Activated T-cell treated with anti-CD3 and anti-CD28 coated beads, Interleukin-2, amount 50 U/mL, for 24 hours (primary cell): ENCODE measurements around the gene NLRP7.
A peak's percentile ranks its signal among the peaks of the same experiment; 100 is the strongest.
"Not testable (repeated sequence)": the region's sequence is repeated elsewhere in the genome, so short reads cannot be mapped to it uniquely, and the experiment has no call there.

Experiments
- DNase-seq: peaks from one replicate; pipeline ENCODE4 v3.0.0-alpha.2; 2020
- H3K27ac Mint-ChIP-seq: 2 replicates; pipeline ENCODE4 v1.8.0; 2020; ENCODE audit warnings: mild to moderate bottlenecking, mixed read lengths
- H3K27me3 Mint-ChIP-seq: 2 replicates; pipeline ENCODE4 v1.8.0; 2020; ENCODE audit warnings: mixed read lengths
- H3K36me3 Mint-ChIP-seq: 2 replicates; pipeline ENCODE4 v1.8.0; 2020; ENCODE audit warnings: low read depth, mixed read lengths
- H3K4me1 Mint-ChIP-seq: 2 replicates; pipeline ENCODE4 v1.8.0; 2020; ENCODE audit warnings: low read depth, mixed read lengths
- H3K4me3 Mint-ChIP-seq: 2 replicates; pipeline ENCODE4 v1.8.0; 2020; ENCODE audit warnings: mild to moderate bottlenecking, moderate library complexity, mixed read lengths
- H3K9me3 Mint-ChIP-seq: 2 replicates; pipeline ENCODE4 v1.8.0; 2020; ENCODE audit warnings: mixed read lengths

The NLRP7 gene

DNA sequence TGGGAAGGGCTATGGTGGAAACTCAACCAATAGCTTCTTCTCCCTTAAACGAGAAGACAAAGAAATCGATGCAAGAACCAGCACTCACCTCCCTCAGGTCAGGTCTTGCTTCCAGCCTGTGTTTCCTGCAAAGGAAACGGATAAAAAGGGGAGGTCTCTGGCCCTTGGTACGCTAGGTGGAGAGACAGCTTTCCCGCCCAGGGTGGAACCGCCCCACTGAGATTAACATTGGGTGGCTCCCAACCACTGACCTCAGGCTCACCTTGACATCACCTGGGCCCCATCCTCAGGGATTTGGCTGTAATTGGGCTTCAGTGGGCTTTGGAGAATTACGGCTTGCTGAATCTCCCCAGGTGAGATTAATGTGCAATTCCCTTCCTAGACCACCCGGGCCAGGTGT lies at the start of gene NLRP7:
Gene NLRP7 (minus strand): TSS at position 150 of the 400 bp plus-strand sequence.
- Mint-ChIP-seq H3K36me3 (no peaks in the 10 kb centered on the region), H3K27me3 (peaks cover 6% of the 10 kb centered on the region), H3K27ac (no peak within 1 kb of the TSS), H3K4me1 (no peaks in the 10 kb centered on the region), H3K4me3 (no peak within 1 kb of the TSS), H3K9me3 (no peaks in the 10 kb centered on the region)
- DNase-seq = no peak

DNA sequence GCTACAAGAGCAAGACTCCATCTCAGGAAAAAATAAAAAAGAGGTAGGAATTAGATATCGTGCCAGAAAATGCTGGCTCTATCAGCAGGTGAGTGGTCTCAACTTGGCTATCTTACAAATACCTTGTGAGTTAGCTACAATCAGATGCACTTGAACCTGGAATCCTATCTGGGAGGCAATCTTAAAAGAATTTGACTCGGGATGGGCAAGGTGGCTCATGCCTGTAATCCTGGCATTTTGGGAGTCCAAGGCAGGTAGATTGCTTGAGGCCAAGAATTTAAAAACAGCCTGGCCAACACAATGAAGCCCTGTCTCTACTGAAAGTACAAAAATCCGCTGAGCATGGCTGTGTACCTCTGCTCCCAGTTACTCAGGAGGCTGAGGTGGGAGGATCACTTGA lies 48.2 kb upstream of the NLRP7 start:
- no peaks in the 10 kb centered on the region for H3K4me1 Mint-ChIP-seq
- peaks cover 5% of the 10 kb centered on the region for H3K9me3 Mint-ChIP-seq
- H3K4me3 Mint-ChIP-seq = no peak overlapping the region
- no peak overlapping the region for H3K27ac Mint-ChIP-seq
- H3K27me3 Mint-ChIP-seq = peaks cover under 1% of the 10 kb centered on the region
- peaks cover 5% of the 10 kb centered on the region for H3K36me3 Mint-ChIP-seq
- no peak for DNase-seq

- not testable (repeated sequence) for H3K4me1 Mint-ChIP-seq, DNase-seq, H3K27me3 Mint-ChIP-seq, H3K27ac Mint-ChIP-seq, H3K9me3 Mint-ChIP-seq, H3K4me3 Mint-ChIP-seq, H3K36me3 Mint-ChIP-seq
These were observed 42.2 kb upstream of the NLRP7 start for GRCh38 chr19:54989531-54989930.

GRCh38 chr19:54982562-54982961 lies 35.2 kb upstream of the NLRP7 start:
- not testable (repeated sequence) for H3K9me3 Mint-ChIP-seq, H3K36me3 Mint-ChIP-seq, DNase-seq, H3K27ac Mint-ChIP-seq, H3K4me1 Mint-ChIP-seq, H3K4me3 Mint-ChIP-seq, H3K27me3 Mint-ChIP-seq

DNA sequence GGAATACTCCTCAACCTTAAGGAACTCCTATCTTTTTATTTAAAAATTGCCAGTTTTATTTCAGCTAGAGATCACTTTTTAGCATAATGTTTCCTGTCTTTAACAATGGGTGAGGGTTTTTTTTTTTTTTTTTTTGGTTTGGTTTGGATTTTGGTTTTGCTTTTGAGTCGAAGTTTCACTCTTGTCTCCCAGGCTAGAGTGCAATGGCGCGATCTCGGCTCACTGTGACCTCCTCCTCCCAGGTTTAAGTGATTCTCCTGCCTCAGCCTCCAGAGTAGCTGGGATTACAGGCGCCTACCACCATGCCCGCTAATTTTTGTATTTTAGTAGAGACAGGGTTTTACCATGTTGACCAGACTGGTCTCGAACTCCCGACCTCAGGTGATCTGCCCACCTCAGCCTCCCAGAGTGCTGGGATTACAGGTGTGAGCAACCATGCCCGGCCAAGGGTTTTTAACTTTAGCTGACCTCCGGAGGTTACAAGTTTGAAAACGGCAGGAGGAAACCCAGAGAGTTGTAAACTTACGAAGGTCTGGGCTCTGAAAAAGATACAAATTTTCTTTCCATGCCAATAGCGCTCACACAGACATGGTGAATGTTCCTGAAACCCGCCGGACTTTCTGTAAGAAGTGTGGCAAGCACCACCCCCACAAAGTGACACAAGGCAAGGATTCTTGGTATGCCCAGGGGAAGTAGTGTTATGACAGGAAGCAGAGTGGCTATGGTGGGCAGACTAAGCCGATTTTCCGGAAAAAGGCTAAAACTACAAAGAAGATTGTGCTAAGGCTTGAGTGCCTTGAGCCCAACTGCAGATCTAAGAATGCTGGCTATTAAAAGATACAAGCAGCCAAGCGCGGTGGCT lies 26.1 kb upstream of the NLRP7 start:
- H3K27me3 Mint-ChIP-seq, H3K36me3 Mint-ChIP-seq, DNase-seq, H3K9me3 Mint-ChIP-seq, H3K4me1 Mint-ChIP-seq: not testable (repeated sequence)
- Mint-ChIP-seq H3K4me3 (peak overlapping the region; percentile 20), H3K27ac (peak overlapping the region; percentile 71)

DNA sequence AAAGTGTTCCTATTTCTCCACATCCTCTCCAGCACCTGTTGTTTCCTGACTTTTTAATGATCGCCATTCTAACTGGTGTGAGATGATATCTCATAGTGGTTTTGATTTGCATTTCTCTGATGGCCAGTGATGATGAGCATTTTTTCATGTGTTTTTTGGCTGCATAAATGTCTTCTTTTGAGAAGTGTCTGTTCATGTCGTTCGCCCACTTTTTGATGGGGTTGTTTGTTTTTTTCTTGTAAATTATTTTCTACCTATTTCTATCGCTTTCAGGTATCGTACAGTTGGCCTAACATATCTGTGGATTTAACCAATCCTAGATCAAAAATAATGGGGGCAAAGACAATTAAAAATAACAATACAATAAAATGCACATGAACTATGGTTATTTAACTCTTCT lies 24.1 kb upstream of the NLRP7 start:
- H3K27me3 Mint-ChIP-seq, H3K36me3 Mint-ChIP-seq, H3K4me1 Mint-ChIP-seq: not testable (repeated sequence)

GRCh38 chr19:54969647-54970046 lies 22.3 kb upstream of the NLRP7 start:
- Mint-ChIP-seq H3K4me3 (no peak overlapping the region), H3K36me3 (peaks cover 4% of the 10 kb centered on the region), H3K27ac (no peak overlapping the region), H3K9me3 (peaks cover 3% of the 10 kb centered on the region), H3K4me1 (peaks cover 7% of the 10 kb centered on the region), H3K27me3 (peaks cover 4% of the 10 kb centered on the region)
- no peak for DNase-seq

More for the DNA sequence above, 24.1 kb upstream of the NLRP7 start:
- DNase-seq, H3K9me3 Mint-ChIP-seq, H3K27ac Mint-ChIP-seq, H3K4me3 Mint-ChIP-seq: not testable (repeated sequence)

DNA sequence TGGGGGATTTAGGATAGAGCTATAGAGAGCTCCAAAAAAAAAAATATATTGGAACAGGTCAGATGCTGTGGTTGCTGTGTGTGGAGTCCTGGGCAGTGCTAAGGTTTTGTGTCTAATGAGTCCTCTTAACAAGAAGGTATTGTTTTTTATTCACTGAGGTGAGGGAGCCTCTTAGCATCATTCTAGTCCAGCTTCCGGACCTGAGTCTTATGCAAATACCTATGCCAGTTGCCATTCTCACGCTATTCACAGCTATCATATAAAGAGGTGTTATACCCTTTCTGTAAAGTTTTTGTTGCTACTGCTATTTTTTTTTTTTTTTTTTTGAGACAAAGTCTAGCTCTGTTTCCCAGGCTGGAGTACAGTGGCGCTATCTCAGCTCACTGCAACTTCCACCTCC lies 20.3 kb upstream of the NLRP7 start:
- no peak for DNase-seq
- Mint-ChIP-seq H3K4me1 (no peaks in the 10 kb centered on the region), H3K4me3 (peak overlapping the region; percentile 26), H3K27ac (no peak overlapping the region), H3K9me3 (peaks cover 3% of the 10 kb centered on the region), H3K36me3 (peaks cover 4% of the 10 kb centered on the region), H3K27me3 (peaks cover 4% of the 10 kb centered on the region)

DNA sequence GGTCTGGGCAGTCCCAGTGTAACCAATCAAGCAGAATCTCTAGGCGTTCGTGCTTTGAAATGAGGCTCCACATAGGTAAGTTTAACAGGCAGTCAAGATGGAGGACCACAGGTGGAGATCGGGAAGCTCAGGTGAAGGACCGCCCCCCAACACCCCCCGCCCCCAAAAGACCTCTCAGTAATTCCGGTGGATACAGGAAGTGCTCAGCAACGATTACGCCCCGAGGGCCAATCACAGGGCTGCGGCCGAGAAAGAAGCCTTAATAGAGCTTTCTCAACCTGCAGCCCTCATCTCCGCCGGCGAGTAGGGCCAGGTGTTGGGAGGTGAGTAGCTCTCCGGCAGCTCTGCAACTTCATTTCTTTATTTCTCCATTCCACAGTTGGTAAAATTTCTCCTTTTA lies 17.7 kb upstream of the NLRP7 start:
- H3K36me3 Mint-ChIP-seq, H3K4me1 Mint-ChIP-seq, H3K27me3 Mint-ChIP-seq, DNase-seq, H3K27ac Mint-ChIP-seq, H3K9me3 Mint-ChIP-seq, H3K4me3 Mint-ChIP-seq: not testable (repeated sequence)

DNA sequence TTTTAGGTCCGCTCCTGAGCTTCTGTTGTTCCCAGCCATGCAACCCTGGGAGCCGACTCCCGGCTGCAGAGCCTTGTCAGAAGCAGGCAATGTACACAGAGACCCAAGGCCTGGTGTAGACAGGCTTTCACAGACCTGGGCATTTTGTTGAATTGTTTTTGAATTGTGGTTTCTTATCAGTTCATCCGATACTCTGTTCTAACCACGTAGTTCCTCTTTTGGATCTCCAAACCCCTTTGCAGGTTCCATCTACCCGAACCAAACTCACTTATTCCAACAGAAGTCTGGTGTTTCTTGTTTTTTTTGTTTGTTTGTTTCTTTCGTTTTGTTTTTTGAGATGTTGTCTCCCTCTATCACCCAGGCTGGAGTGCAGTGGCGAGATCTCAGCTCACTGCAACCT lies 12.5 kb upstream of the NLRP7 start:
- H3K4me3 Mint-ChIP-seq = no peak overlapping the region
- H3K27me3 Mint-ChIP-seq = peaks cover 10% of the 10 kb centered on the region
- H3K36me3 Mint-ChIP-seq = no peaks in the 10 kb centered on the region
- H3K27ac Mint-ChIP-seq = no peak overlapping the region
- DNase-seq = no peak
- no peaks in the 10 kb centered on the region for H3K9me3 Mint-ChIP-seq
- H3K4me1 Mint-ChIP-seq = peaks cover 4% of the 10 kb centered on the region

DNA sequence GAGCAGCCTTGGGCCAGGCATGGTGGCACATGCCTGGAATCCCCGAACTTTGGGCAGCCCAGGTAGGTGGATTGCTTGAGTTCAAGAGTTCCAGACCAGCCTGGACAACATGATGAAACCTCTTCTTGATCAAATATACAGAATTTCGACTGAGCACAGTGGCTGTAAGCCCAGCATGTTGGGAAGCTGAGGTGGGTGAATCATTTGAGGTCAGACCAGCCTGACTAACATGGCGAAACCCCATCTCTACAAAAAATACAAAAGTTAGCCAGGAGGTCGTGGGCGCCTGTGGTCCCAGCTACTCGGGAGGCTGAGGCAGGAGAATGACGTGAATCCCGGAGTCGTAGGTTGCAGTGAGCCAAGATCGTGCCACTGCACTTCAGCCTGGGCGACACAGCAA lies 8.0 kb upstream of the NLRP7 start:
- no peaks in the 10 kb centered on the region for H3K9me3 Mint-ChIP-seq
- peaks cover 18% of the 10 kb centered on the region for H3K27me3 Mint-ChIP-seq
- H3K4me3 Mint-ChIP-seq = no peak overlapping the region
- H3K36me3 Mint-ChIP-seq = no peaks in the 10 kb centered on the region
- peaks cover 4% of the 10 kb centered on the region for H3K4me1 Mint-ChIP-seq
- no peak for DNase-seq
- H3K27ac Mint-ChIP-seq = no peak overlapping the region

DNA sequence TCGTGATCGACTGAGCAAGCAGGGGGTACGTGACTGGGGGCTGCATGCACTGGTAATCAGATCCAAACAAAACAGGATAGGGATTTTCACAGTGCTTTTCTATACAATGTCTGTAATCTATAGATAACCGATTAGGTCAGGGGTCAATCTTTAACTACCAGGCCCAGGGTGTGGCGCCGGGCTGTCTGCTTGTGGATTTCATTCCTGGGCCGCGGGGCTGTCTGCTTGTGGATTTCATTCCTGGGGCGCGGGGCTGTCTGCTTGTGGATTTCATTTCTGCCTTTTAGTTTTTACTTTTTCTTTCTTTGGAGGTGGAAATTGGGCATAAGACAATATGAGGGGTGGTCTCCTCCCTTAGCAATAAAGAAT lies 6.0 kb upstream of the NLRP7 start:
- DNase-seq, H3K9me3 Mint-ChIP-seq, H3K27ac Mint-ChIP-seq, H3K4me1 Mint-ChIP-seq, H3K36me3 Mint-ChIP-seq, H3K4me3 Mint-ChIP-seq: not testable (repeated sequence)
- H3K27me3 Mint-ChIP-seq = peaks cover 12% of the 10 kb centered on the region

DNA sequence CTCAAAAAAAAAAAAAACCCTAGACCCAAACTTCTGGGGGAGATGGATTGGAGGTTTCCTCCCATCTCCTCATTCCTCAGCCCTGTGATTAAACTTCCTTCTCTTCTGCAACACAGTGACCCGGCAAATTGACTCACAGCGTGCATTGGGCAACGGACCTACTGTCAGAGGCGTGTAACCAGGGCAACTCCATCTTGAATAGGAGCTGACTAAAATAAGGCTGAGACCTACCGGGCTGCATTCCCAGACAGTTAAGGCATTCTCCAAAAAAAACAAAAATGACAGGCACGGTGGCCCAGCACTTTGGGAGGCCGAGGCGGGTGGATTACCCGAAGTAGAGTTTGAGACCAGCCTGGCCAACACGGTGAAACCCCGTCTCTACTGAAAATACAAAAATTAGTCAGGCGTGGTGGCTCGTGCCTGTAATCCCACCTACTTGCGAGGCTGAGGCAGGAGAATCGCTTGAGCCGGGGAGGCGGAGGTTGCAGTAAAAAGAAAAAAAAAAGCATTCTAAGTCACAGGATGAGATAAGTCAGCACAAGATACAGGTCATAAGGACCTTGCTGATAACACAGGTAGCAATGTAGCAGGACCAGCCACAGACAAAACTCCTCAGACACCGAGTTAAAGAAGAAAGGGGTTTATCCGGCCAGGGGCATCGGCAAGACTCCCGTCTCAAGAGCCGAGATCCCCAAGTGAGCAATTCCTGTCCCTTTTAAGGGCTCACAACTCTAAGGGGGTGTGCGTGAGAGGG lies 5.4 kb upstream of the NLRP7 start:
- DNase-seq = no peak
- H3K4me3 Mint-ChIP-seq = no peak overlapping the region

DNA sequence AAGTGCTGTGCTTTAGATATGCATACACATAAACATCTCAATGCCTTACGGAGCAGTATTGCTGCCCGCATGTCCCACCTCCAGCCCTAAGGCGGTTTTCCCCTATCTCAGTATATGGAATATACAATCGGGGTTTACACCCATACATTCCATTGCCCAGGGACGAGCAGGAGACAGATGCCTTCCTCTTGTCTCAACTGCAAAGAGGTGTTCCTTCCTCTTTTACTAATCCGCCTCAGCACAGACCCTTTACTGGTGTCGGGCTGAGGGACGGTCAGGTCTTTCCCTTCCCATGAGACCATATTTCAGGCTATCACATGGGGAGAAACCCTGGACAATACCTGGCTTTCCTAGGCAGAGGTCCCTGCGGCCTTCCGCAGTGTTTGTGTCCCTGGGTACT lies 3.2 kb upstream of the NLRP7 start:
- not testable (repeated sequence) for DNase-seq, H3K27ac Mint-ChIP-seq, H3K4me1 Mint-ChIP-seq, H3K4me3 Mint-ChIP-seq, H3K9me3 Mint-ChIP-seq, H3K36me3 Mint-ChIP-seq
- peaks cover 12% of the 10 kb centered on the region for H3K27me3 Mint-ChIP-seq

More for the DNA sequence above, 5.4 kb upstream of the NLRP7 start:
- no peak overlapping the region for H3K27ac Mint-ChIP-seq
- H3K27me3 Mint-ChIP-seq = peaks cover 12% of the 10 kb centered on the region
- H3K36me3 Mint-ChIP-seq = no peaks in the 10 kb centered on the region
- no peaks in the 10 kb centered on the region for H3K9me3 Mint-ChIP-seq
- H3K4me1 Mint-ChIP-seq = no peaks in the 10 kb centered on the region

GRCh38 chr19:54949412-54949811 lies 2.1 kb upstream of the NLRP7 start:
- no peak overlapping the region for H3K27ac Mint-ChIP-seq
- H3K4me1 Mint-ChIP-seq = no peaks in the 10 kb centered on the region
- H3K9me3 Mint-ChIP-seq = no peaks in the 10 kb centered on the region
- no peak for DNase-seq
- no peaks in the 10 kb centered on the region for H3K36me3 Mint-ChIP-seq
- H3K4me3 Mint-ChIP-seq = no peak overlapping the region
- peaks cover 12% of the 10 kb centered on the region for H3K27me3 Mint-ChIP-seq
